SW480 (cell line): ENCODE data around the gene PDZRN3.

Source experiments
- DNase-seq: peaks from one replicate; pipeline ENCODE4 v3.0.0-alpha.2; 2016; ENCODE audit warnings: low spot score

PDZRN3 gene

GRCh38 chr3:73415118-73415517 lies 209.6 kb downstream of the PDZRN3 start:
- no peak for DNase-seq

- no peak for DNase-seq
Observed at GRCh38 chr3:73413619-73414018, 211.1 kb downstream of the PDZRN3 start.

- DNase-seq: no peak
Observed at GRCh38 chr3:73411993-73412392, 212.7 kb downstream of the PDZRN3 start.

- no peak for DNase-seq
Observed at GRCh38 chr3:73411545-73411944, 213.2 kb downstream of the PDZRN3 start.

GRCh38 chr3:73409138-73409763 lies 215.5 kb downstream of the PDZRN3 start:
- peak; percentile 9 for DNase-seq

- DNase-seq: no peak
Observed at GRCh38 chr3:73408634-73409033, 216.1 kb downstream of the PDZRN3 start.

- no peak for DNase-seq
Observed at GRCh38 chr3:73407577-73407976, 217.2 kb downstream of the PDZRN3 start.

GRCh38 chr3:73405853-73406252 lies 218.9 kb downstream of the PDZRN3 start:
- no peak for DNase-seq

- DNase-seq: no peak
Observed at GRCh38 chr3:73405000-73405399, 219.7 kb downstream of the PDZRN3 start.

GRCh38 chr3:73404435-73404834 lies 220.3 kb downstream of the PDZRN3 start:
- DNase-seq: no peak

- no peak for DNase-seq
Observed at GRCh38 chr3:73403444-73403843, 221.3 kb downstream of the PDZRN3 start.

- DNase-seq: no peak
Observed at GRCh38 chr3:73401616-73402279, 223.0 kb downstream of the PDZRN3 start.

GRCh38 chr3:73401059-73401458 lies 223.7 kb downstream of the PDZRN3 start:
- no peak for DNase-seq

GRCh38 chr3:73399666-73400253 lies 225.0 kb downstream of the PDZRN3 start:
- DNase-seq: no peak

- DNase-seq: no peak
Observed at GRCh38 chr3:73399106-73399505, 225.6 kb downstream of the PDZRN3 start.

GRCh38 chr3:73398084-73398483 lies 226.7 kb downstream of the PDZRN3 start:
- DNase-seq: no peak

- DNase-seq: no peak
Observed at GRCh38 chr3:73394240-73394639, 230.5 kb downstream of the PDZRN3 start.

GRCh38 chr3:73393005-73393404 lies 231.7 kb downstream of the PDZRN3 start:
- DNase-seq: no peak

- no peak for DNase-seq
Observed at GRCh38 chr3:73391984-73392383, 232.8 kb downstream of the PDZRN3 start.

- no peak for DNase-seq
Observed at GRCh38 chr3:73389928-73390327, 234.8 kb downstream of the PDZRN3 start.

- DNase-seq: no peak
Observed at GRCh38 chr3:73389117-73389813, 235.5 kb downstream of the PDZRN3 start.

GRCh38 chr3:73385568-73385967 lies 239.2 kb downstream of the PDZRN3 start:
- DNase-seq: no peak
